Choroid plexus epithelial cell (primary cell): ENCODE results near the gene DUSP6.

ENCODE experiments used
- DNase-seq: peaks from one replicate; pipeline ENCODE4 v3.0.0-alpha.2; 2010; ENCODE audit warnings: low read depth
- H3K4me3 ChIP-seq: 2 replicates; pipeline ENCODE4 v1.5.1; 2011; ENCODE audit warnings: low read depth, mild to moderate bottlenecking, control low read depth, low read length, moderate library complexity
- CTCF ChIP-seq: conservative IDR thresholded peaks from 2 replicates; pipeline ENCODE4 v1.5.1; 2011; ENCODE audit warnings: low read depth, mild to moderate bottlenecking, control low read depth, inconsistent platforms, low read length, moderate library complexity

The DUSP6 gene

GRCh38 chr12:89320735-89321134 lies 31.6 kb downstream of the DUSP6 start:
- DNase-seq, result no peak
- H3K4me3 ChIP-seq, result no peak overlapping the region
- no peak for TF ChIP-seq CTCF

- H3K4me3 ChIP-seq, result no peak overlapping the region
- DNase-seq, result no peak
- TF ChIP-seq CTCF, result no peak
These were observed 32.7 kb downstream of the DUSP6 start for GRCh38 chr12:89319606-89320005.

- no peak for TF ChIP-seq CTCF
- H3K4me3 ChIP-seq, result no peak overlapping the region
- DNase-seq, result peak; percentile 30
These were observed 33.2 kb downstream of the DUSP6 start for GRCh38 chr12:89319122-89319521.

- no peak for DNase-seq
- TF ChIP-seq CTCF, result no peak
- H3K4me3 ChIP-seq, result no peak overlapping the region
These were observed 35.6 kb downstream of the DUSP6 start for GRCh38 chr12:89316705-89317139.

GRCh38 chr12:89314060-89314761 lies 38.1 kb downstream of the DUSP6 start:
- no peak overlapping the region for H3K4me3 ChIP-seq
- DNase-seq, result no peak
- TF ChIP-seq CTCF, result no peak

GRCh38 chr12:89311703-89312293 lies 40.5 kb downstream of the DUSP6 start:
- TF ChIP-seq CTCF, result no peak
- no peak for DNase-seq

GRCh38 chr12:89309815-89310214 lies 42.5 kb downstream of the DUSP6 start:
- TF ChIP-seq CTCF, result no peak
- DNase-seq, result no peak
- no peak overlapping the region for H3K4me3 ChIP-seq

More at GRCh38 chr12:89311703-89312293, 40.5 kb downstream of the DUSP6 start:
- no peak overlapping the region for H3K4me3 ChIP-seq
